Right atrium auricular region (tissue), 2 donors: Measurements from ENCODE around the gene PCSK6. TPM values are rescaled to one million over a fixed set of nuclear protein-coding genes. Genes with fewer than 3 reads are reported as not detected.
"Not testable (repeated sequence)": the region's sequence is repeated elsewhere in the genome, so short reads cannot be mapped to it uniquely, and the experiment has no call there.

Source experiments
- DNase-seq: peaks from one replicate; pipeline ENCODE4 v3.0.0-alpha.2; 2019; ENCODE audit warnings: low spot score
- H3K27ac ChIP-seq, 2 donors: fragments of 200-600 bp; sonication (generic); 1 replicate in 1 of 2; 2 replicates in 1 of 2; pipeline ENCODE4 v1.5.1; 2016 to 2019
- H3K27me3 ChIP-seq, 2 donors: fragments of 200-600 bp; sonication (generic); one replicate each; pipeline versions ENCODE4 v1.5.1 to v1.6.0; 2017 to 2019
- H3K36me3 ChIP-seq: fragments of 200-600 bp; sonication (generic); one replicate; pipeline ENCODE4 v1.5.1; 2016
- H3K4me1 ChIP-seq, 2 donors: fragments of 200-600 bp; sonication (generic); one replicate each; pipeline versions ENCODE4 v1.5.1 to v1.6.0; 2017 to 2019
- H3K4me3 ChIP-seq, 2 donors: fragments of 200-600 bp; sonication (generic); 1 replicate in 1 of 2; 2 replicates in 1 of 2; pipeline ENCODE4 v1.5.1; 2017 to 2019; ENCODE audit warnings: mild to moderate bottlenecking in 1 of 2, moderate library complexity in 1 of 2
- H3K9me3 ChIP-seq, 2 donors: fragments of 200-600 bp; sonication (generic); one replicate each; pipeline ENCODE4 v1.5.1; 2019
- CTCF ChIP-seq, 2 donors: fragments of 200-600 bp; sonication (generic); IDR thresholded peaks; one replicate each; pipeline ENCODE4 v1.5.1; 2019; ENCODE audit warnings: antibody characterized with exemption in 2 of 2
- total RNA-seq, 2 donors: library from RNA; depleted of rRNA; stranded (reverse); fragments of >200 nt; gene quantifications; one replicate each; pipeline ENCODE4 v1.1.0, GENCODE V29; 2016

PCSK6 gene
- total RNA-seq, 2 donors from 2014 or later: 14.4 to 19.9 TPM

GRCh38 chr15:101295607-101296161 lies 193.8 kb downstream of the PCSK6 start:
- Histone ChIP-seq H3K9me3 (no peaks in the 10 kb centered on the region), H3K36me3 (no peaks in the 10 kb centered on the region), H3K27me3 (no peaks in the 10 kb centered on the region), H3K4me3 (peak overlapping the region; percentile 76 to 98), H3K4me1 (peaks cover 0 to 33% of the 10 kb centered on the region in 2 donors), H3K27ac (peak overlapping the region; percentile 90 to 98)
- no peak for TF ChIP-seq CTCF (IDR thresholded peaks at IDR 0.05)
- DNase-seq: no peak

GRCh38 chr15:101294731-101295606 lies 194.5 kb downstream of the PCSK6 start, which contains the start of gene SNRPA1:
TSS of gene SNRPA1 (minus strand) at chr15:101295248. CDS start at chr15:101295178, 70 bp downstream.
- Histone ChIP-seq H3K36me3 (peaks cover 4% of the 10 kb centered on the region), H3K27ac (peak within 1 kb of the TSS; percentile 90 to 98), H3K9me3 (no peaks in the 10 kb centered on the region), H3K4me1 (peaks cover 0 to 33% of the 10 kb centered on the region in 2 donors), H3K4me3 (peak within 1 kb of the TSS; percentile 76 to 98), H3K27me3 (no peaks in the 10 kb centered on the region)
- peak; percentile 97 for DNase-seq
- TF ChIP-seq CTCF (IDR thresholded peaks at IDR 0.05): no peak

- Histone ChIP-seq H3K27me3 (no peaks in the 10 kb centered on the region), H3K27ac (peak overlapping the region in 1 of 2 donors; percentile 98), H3K36me3 (peaks cover 17% of the 10 kb centered on the region), H3K4me1 (peaks cover 0 to 33% of the 10 kb centered on the region in 2 donors), H3K4me3 (peak overlapping the region in 1 of 2 donors; percentile 98), H3K9me3 (no peaks in the 10 kb centered on the region)
- no peak for DNase-seq
- no peak for TF ChIP-seq CTCF (IDR thresholded peaks at IDR 0.05)
These were observed 196.4 kb downstream of the PCSK6 start for GRCh38 chr15:101293122-101293521.

- peaks cover 53% of the 10 kb centered on the region for H3K36me3 ChIP-seq
- H3K27ac ChIP-seq: no peak overlapping the region
- H3K27me3 ChIP-seq: no peaks in the 10 kb centered on the region
- peaks cover 0 to 22% of the 10 kb centered on the region in 2 donors for H3K4me1 ChIP-seq
- peak; percentile 38 to 69 for TF ChIP-seq CTCF (IDR thresholded peaks at IDR 0.05)
- no peak for DNase-seq
- H3K4me3 ChIP-seq: no peak overlapping the region
- no peaks in the 10 kb centered on the region for H3K9me3 ChIP-seq
These were observed 200.5 kb downstream of the PCSK6 start for GRCh38 chr15:101288905-101289513.

- H3K27ac ChIP-seq, DNase-seq, H3K4me3 ChIP-seq, H3K4me1 ChIP-seq, H3K9me3 ChIP-seq, H3K27me3 ChIP-seq: not testable (repeated sequence)
- peaks cover 69% of the 10 kb centered on the region for H3K36me3 ChIP-seq
These were observed 202.2 kb downstream of the PCSK6 start for GRCh38 chr15:101287342-101287741.
